GM13976 (cell line): ENCODE data around the gene AMMECR1.

Source experiments
- DNase-seq: peaks from one replicate; pipeline ENCODE4 v3.0.0; 2012; ENCODE audit warnings: low spot score
- in situ Hi-C: fragments of 300-500 bp; cut with MboI; formaldehyde crosslinking; loops from one replicate; pipeline ENCODE4 v1.12.0; 2022; ENCODE audit warnings: low sequenced_read_pairs, mixed read lengths, inconsistent platforms; ENCODE audit not compliant: unreplicated experiment
- TF ChIP-seq, protein P1 (sequence below): IDR thresholded peaks from 2 replicates; pipeline ENCODE4 v1.5.1; 2012; ENCODE audit warnings: borderline replicate concordance, mild to moderate bottlenecking; ENCODE audit not compliant: insufficient read depth; ENCODE audit errors: extremely low read depth, missing control alignments, control extremely low read depth

AMMECR1 gene

DNA sequence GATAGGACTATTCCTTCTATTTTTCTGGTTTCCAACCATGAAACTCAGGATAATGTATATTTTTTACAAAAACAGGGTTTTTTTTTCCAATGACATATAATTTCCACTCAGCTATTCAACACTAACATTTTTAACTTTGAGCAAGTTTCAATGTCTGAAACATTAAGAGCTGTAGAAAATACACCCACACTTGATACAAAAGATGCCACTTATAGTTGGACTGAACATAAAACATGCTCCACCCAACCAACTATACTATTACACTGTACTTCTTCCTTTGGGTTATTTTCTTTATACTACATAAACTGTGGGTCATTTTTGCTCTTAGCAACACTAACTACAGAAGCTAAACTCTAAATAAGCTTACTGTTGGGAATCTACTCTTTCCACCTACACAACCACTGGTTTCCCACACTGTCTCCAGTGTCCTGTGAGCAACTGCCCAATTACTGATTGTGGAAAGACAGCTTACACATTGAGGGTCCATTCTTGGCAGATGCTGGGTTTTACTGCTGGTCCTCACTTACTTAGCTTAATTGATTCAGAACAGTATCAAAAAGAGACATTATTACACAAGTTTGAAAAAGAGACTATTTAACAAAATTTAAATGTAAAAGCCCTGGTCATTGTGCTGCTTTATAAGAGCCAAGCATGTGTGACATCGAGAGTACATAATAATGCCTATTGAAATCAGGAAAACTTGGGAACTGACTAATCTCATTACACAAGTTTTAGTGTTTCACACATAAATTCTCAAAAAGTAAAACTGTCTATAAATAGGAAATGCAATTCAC, 6.3 kb downstream of the AMMECR1 start:
- TF ChIP-seq, protein P1, sequence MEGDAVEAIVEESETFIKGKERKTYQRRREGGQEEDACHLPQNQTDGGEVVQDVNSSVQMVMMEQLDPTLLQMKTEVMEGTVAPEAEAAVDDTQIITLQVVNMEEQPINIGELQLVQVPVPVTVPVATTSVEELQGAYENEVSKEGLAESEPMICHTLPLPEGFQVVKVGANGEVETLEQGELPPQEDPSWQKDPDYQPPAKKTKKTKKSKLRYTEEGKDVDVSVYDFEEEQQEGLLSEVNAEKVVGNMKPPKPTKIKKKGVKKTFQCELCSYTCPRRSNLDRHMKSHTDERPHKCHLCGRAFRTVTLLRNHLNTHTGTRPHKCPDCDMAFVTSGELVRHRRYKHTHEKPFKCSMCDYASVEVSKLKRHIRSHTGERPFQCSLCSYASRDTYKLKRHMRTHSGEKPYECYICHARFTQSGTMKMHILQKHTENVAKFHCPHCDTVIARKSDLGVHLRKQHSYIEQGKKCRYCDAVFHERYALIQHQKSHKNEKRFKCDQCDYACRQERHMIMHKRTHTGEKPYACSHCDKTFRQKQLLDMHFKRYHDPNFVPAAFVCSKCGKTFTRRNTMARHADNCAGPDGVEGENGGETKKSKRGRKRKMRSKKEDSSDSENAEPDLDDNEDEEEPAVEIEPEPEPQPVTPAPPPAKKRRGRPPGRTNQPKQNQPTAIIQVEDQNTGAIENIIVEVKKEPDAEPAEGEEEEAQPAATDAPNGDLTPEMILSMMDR, result no peak
- no peak for DNase-seq
- in situ Hi-C loops, result no loop called here

DNA sequence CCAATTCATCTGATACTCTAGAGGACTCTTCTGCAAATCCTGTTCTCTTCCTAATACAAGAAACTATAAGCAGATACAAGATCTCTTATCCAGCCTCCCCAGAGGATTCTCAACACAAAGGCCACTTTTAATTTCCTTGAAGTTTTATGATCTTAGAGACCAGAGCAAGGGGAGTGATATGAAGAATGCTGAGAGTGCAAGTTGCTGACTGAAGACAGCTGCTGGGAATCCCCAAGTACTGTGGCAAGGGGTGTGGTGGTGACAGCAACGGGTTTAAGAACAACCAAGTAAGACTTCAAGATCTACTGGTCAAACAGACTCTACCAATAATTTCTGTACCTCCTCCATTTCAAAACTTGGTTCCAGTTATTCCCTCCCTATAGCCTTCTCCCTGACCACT, 7.0 kb downstream of the AMMECR1 start:
- TF ChIP-seq, protein P1, result no peak
- in situ Hi-C loops, result no loop called here
- DNase-seq, result peak; percentile 43

DNA sequence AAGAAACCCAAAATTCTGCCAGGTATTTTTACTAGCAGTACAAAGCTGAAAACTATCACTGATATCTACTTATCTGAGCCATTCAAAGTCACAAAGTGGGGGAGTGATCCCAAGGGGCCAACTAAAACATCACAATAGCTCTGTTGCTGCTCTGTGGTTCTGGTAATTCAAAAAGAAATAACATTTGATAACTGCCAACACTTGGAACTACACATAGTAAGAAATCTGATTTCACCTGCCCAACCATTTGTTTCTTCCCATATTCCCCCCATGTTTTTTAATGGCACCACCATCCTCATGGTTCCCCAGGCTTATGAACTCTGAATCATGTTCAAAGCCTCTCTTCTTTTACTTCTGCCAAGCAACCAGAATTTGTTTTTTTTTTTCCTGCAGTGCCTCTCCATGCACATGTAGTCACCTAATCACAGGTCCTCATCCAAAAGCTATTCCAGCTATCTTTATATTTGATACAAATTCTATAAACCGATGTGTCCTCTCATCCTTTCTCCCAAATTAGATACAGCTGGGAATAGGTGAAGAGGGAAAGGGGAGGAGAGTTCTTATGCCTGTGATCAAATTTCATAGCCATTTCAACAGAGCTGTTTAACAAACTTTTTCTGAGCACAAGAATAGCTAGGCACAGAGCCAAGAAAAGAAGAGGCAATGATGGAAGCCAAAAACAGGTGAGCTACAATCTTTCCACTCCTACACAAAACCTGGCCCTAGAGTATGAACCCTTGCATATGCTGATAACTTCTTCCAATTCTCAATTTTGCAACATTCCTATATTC, 7.7 kb downstream of the AMMECR1 start:
- DNase-seq, result no peak
- TF ChIP-seq, protein P1, result no peak
- in situ Hi-C loops, result no loop called here

DNA sequence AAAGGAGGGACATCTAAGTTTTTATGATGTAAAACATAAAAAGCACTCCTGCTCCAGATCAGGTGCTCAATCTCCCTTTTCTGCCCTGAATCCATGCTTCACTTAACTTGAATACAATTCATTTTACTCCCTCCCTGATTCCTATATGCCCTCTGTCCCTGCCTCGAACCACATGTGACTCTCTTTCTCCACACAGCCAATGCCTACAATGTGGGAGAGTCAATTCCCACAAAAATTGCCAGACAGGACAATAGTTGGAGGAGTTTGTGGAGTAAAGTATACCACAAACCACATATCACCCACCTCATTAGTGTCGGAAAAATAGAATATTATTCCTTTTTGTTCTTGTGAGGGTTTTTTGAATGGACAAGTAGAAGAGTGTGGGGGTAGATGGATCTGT, 9.7 kb downstream of the AMMECR1 start:
- TF ChIP-seq, protein P1, result no peak
- no peak for DNase-seq
- in situ Hi-C loops, result no loop called here

DNA sequence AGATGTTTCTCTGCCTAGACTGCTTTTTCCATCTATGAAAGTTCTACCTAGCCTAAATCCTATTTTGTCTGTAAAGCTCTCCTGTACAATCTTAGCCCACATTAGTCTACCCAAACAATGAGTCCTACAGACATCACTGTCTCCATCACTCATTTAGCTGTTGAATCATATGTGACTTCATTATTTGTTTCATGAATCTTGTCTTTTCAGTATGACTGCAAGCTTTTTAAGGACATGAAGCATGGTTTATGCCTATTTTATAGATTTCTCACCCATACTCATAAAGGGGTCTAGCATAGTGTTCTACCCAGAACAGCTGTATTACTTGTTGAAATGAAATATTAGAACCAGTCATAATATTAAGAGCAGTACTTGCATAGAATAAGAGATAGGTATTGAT, 13.0 kb downstream of the AMMECR1 start:
- TF ChIP-seq, protein P1, result no peak
- in situ Hi-C loops, result no loop called here
- DNase-seq, result no peak

DNA sequence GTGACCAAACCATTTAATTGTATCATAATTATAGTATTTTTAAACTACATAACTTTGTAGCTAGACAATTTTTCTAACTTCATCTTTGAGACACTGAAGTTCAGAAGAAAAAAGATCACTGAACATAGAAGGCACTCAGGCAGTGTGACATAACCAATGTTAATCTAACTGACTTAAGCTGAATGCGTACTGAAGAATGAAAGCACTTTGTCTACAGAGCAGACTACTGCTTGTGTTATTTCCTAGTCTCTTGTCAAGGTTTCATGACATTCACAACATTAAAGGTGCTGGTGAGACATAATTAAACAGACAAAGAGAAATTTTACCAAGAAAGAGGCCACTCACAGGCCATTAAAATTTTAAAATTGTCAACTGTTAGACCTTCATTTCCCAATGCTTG, 13.5 kb downstream of the AMMECR1 start:
- DNase-seq, result no peak
- TF ChIP-seq, protein P1, result no peak
- in situ Hi-C loops, result no loop called here
